NCI-H2081 treated with DMSO at 0.1 percent for 48 hours (cell line): Measurements from ENCODE around the gene CSNK1G3.
"Not testable (repeated sequence)": the region's sequence is repeated elsewhere in the genome, so short reads cannot be mapped to it uniquely, and the experiment has no call there.

ENCODE experiments used
- DNase-seq: peaks from one replicate; lab custom pipeline; 2025; lab: John Stamatoyannopoulos, UW

Gene CSNK1G3

GRCh38 chr5:123559434-123559775, 47.4 kb downstream of the CSNK1G3 start:
- no peak for DNase-seq

DNA sequence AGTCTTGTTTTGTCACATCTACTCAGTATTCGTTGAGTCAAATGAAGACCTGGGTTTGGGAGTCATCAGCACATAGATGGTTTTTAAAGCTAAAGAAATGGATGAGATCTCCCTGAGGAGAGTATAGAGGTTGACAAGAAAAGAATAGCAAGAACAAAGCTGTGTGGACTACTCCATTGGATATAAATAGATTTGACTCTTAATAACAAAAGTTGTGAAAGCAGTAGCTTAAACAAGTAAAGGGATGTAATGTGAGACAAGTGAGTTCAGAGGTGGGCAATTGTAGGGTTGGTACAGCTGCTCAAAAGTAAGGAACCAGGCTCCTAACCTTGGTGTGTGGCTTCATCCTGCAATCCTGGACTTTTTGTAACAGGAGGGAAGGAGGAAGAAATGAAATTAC, 49.3 kb downstream of the CSNK1G3 start:
- no peak for DNase-seq

GRCh38 chr5:123571927-123572326, 60.0 kb downstream of the CSNK1G3 start:
- DNase-seq, result no peak

GRCh38 chr5:123578390-123578789, 66.4 kb downstream of the CSNK1G3 start:
- DNase-seq, result no peak

GRCh38 chr5:123579410-123579809, 67.4 kb downstream of the CSNK1G3 start:
- no peak for DNase-seq

DNA sequence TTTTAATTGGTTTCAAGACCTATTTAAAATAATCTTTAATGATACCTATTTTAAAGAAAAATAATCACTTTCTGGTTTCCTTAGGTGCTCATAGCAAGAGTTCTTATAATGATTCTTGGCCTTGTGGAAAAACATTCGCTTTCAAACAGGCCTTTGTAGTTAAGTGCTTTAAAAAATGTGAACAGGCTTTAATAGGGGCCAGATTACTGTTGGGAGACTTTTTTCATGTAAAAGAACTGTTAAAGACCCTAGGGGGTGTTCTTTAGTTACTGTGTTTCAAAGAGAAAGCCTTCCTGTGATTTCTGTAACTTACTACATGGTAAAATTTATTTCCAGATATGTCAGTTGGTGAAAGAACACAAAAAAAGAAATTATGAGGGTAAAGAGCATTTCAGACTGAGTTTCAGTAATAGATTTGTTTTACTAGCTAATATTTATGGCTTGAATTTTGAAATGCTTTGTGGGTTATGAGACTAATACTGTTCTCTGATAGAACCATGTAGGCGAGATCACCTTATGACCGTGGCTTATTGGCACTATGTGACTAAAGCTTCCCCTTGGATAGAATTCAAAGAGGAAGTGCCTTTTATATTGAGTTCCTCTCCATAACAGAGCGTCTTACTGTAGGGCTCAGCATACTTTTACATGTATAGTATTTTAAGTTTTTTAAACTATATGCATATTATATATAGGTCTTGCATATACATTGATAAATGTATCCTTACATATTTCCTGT, 70.7 kb downstream of the CSNK1G3 start:
- no peak for DNase-seq

GRCh38 chr5:123585871-123586270, 73.9 kb downstream of the CSNK1G3 start:
- no peak for DNase-seq

DNA sequence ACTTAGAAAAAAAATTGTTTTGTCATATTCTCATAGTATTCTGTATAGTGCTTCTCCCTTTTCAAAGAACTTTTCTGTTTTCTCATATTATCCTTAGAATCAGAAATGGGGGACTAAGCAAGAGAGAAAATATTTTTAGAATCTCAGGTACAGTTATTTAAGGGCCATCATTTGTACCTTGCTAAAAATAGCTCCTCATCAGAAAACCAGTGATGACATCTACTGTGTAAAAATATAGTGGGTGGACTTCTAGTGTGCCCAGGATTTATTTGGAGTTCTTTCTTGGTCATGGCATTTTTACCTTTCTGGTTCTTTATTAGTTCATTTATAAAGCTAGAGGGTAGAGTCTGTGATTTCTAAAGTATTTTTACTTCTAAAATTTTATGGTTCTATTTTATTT, 82.5 kb downstream of the CSNK1G3 start:
- DNase-seq, result no peak

DNA sequence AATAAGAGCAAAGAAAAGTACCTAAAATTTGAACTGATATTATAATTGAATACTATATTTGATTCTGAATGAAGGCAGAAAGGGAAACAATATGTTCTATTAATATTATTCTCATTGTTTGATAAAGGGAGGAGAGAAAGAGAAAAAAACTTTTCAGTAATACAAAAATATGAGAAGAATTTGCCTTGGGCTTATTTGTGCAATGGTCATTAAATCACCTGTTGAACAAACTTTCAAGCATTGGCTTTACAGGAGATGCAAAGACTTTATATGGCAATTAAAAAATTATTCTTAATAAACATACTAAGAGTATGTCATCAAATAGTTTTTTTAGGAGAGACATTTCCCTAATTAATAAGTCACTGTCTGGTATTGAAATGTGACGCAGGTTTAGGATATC, 85.0 kb downstream of the CSNK1G3 start:
- DNase-seq, result no peak

- DNase-seq, result no peak
These were observed 86.2 kb downstream of the CSNK1G3 start for GRCh38 chr5:123598028-123598689.

DNA sequence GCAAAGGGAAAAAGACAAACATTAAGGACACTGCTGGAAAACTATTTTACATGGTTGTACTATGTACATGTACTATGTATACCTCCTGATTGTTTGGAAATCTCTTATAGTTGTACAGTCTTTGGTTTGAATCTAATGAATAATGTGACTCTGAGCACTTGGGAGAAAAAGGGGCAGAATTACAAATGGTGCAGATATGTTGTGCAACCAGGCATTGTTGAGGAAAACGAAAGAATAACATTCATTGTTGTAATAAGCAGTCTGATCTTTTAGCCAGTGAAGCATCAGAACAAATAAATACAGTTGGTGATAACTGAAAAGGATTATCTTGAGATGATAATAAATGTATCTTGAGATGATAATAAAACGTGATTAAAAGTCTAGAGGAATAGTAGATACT, 87.2 kb downstream of the CSNK1G3 start:
- no peak for DNase-seq

DNA sequence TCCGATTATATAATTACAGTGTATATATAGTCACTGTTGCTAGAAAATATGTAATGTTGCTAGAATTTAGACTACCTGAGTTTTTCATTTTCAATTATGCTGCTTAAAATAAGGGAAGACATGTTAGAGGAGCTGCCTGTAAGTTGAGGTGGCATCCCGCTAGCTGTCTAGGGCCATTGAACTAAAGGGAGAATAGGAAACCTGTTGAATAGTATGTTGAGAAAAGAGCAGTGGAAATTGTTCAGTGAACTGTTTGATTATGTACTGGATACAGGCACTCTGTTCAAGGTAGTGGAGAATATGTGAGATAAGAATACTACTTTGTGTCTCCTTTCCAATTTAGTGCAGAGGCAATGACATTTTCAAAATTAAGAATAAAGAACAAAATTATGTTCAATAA, 89.6 kb downstream of the CSNK1G3 start:
- no peak for DNase-seq

DNA sequence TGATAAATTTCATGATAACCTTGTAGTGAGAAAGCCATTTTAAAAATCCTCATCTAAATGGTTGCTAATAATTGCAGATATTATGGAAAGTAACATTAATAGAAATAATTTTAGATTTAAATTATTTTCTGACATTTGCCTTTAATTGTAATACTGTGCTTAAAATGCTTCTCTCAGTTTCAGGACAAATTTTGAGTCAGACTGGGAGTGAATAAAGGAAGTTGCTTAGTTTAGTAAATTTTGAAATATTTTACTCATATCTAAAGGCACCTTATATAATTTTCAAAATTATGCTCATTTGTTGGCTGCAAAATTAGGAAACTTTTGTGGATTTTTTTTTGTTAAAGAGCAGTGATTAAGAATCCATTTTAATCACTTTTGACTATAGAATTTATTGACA, 93.8 kb downstream of the CSNK1G3 start:
- no peak for DNase-seq

DNA sequence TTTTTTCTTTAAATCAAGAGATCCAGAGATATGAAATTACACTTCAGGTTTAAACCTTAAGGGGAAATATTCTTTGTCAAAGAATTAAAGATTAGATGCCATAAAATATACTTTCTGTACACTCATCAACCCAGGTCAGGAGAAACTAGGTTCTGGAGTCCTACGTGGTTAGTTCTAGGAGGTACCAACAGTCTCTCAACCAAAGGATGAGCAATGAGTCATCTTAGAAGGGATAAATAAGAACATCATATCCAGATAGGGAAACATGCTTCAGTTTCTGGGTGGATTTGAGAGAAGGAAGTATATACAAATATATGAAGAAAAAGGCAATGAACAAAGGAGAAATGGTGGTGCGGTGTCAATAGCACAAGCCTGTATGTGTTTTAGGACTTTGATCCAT, 98.2 kb downstream of the CSNK1G3 start:
- DNase-seq, result no peak

- DNase-seq, result no peak
These were observed 98.9 kb downstream of the CSNK1G3 start for GRCh38 chr5:123610665-123611405.

DNA sequence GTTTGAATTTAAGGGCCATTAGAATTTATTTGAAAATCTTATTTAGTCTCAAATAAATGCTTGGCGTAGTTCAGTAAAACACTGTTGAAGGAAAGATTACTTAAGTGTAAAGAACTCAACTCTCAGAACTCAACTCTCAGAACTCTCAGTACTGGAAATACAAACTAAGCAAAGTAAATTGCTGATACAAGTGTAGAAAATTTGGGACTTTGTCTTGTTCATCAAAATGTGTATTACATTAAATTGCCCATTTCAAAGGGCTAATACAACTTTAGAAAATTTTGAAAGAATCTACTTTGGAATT, 99.4 kb downstream of the CSNK1G3 start:
- no peak for DNase-seq

- no peak for DNase-seq
These were observed 105.6 kb downstream of the CSNK1G3 start for GRCh38 chr5:123617561-123617960.

DNA sequence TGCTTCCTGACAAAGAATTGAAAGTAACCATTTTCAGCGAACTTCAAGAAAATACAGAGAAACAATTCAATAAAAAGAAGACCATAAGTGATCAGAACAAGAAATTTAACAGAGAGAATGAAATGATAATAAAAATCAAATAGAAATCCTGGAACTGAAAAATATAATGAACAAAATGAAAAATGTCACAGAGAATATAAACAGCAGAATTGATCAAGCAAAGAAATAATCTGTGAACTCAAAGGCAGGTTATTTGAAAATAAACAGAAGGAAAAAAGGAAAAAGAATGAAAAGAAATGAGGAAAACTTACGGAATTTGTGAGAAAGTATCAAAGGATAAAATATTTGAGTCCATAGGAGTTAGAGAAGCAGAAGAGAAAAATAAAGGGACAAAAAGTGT, 114.1 kb downstream of the CSNK1G3 start:
- DNase-seq, result no peak

DNA sequence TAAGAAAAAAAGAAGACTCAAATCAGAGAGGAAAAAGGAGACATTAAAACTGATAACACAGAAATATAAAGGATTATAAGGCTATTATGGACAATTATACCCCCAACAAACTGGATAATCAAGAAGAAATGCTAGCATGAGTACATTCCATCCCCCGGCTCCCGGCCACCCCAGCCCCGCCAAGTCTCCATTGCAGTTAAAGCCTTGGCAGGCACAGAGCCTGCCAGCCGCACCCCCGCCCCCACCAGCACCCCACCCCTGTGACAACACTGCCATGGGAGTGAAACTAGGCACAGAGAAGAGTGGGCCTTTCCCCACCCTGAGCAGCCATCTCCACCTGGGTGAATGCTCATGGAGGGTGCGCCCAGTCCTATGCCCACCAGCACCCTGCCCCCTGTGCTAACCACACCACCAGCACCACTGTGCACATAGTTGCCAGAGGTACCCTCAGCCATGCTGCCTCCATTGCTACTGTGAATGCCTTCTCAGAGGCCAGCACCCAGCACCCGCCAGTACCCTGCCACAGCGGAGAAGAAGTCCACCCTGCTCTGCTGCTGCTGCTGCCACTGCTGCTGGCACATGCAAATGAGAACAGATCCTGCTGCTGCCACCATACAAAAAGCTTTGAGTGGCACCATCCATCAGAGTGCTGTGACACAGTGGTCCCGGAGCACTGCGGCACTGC, 117.0 kb downstream of the CSNK1G3 start:
- no peak for DNase-seq

- DNase-seq, result no peak
These were observed 124.0 kb downstream of the CSNK1G3 start for GRCh38 chr5:123636006-123636405.

GRCh38 chr5:123637028-123637427, 125.1 kb downstream of the CSNK1G3 start:
- DNase-seq, result not testable (repeated sequence)

GRCh38 chr5:123639244-123639643, 127.3 kb downstream of the CSNK1G3 start:
- no peak for DNase-seq
